ENCODE data around the gene COL11A2. TPM values are rescaled to one million over a fixed set of nuclear protein-coding genes. Genes with fewer than 3 reads are reported as not detected.

COL11A2 gene
- total RNA-seq, 4 donors from 2014 or later = under 0.01 to 2.6 (median 1.0) TPM

- Histone ChIP-seq H3K36me3 (no peaks in the 10 kb centered on the region), H3K27me3 (no peaks in the 10 kb centered on the region), H3K4me3 (no peak overlapping the region), H3K4me1 (no peaks in the 10 kb centered on the region), H3K27ac (no peak overlapping the region), H3K9me3 (no peaks in the 10 kb centered on the region)
- intact Hi-C loops (cut with DNase I; ENCODE audit: low total_unique reads) = no loop called here
- no peak for DNase-seq
- no peak for TF ChIP-seq CTCF (IDR thresholded peaks at IDR 0.05)
- TF ChIP-seq POLR2A (IDR thresholded peaks at IDR 0.05) = no peak
Observed at GRCh38 chr6:33171880-33172687, 20.2 kb downstream of the COL11A2 start.

GRCh38 chr6:33171016-33171879 lies 21.0 kb downstream of the COL11A2 start:
- H3K27me3 ChIP-seq = no peaks in the 10 kb centered on the region
- H3K27ac ChIP-seq = no peak overlapping the region
- DNase-seq = no peak
- no peaks in the 10 kb centered on the region for H3K36me3 ChIP-seq
- no peaks in the 10 kb centered on the region for H3K9me3 ChIP-seq
- no peak overlapping the region for H3K4me3 ChIP-seq
- TF ChIP-seq CTCF (IDR thresholded peaks at IDR 0.05) (no peak), POLR2A (IDR thresholded peaks at IDR 0.05) (no peak)
- intact Hi-C loops (cut with DNase I; ENCODE audit: low total_unique reads) = no loop called here
- H3K4me1 ChIP-seq = no peaks in the 10 kb centered on the region

GRCh38 chr6:33170176-33171015 lies 21.9 kb downstream of the COL11A2 start:
- TF ChIP-seq POLR2A (IDR thresholded peaks at IDR 0.05) (no peak), CTCF (IDR thresholded peaks at IDR 0.05) (no peak)
- H3K27ac ChIP-seq = no peak overlapping the region
- H3K36me3 ChIP-seq = no peaks in the 10 kb centered on the region
- intact Hi-C loops (cut with DNase I; ENCODE audit: low total_unique reads) = no loop called here
- H3K4me1 ChIP-seq = no peaks in the 10 kb centered on the region
- H3K9me3 ChIP-seq = no peaks in the 10 kb centered on the region
- no peak overlapping the region for H3K4me3 ChIP-seq
- no peaks in the 10 kb centered on the region for H3K27me3 ChIP-seq
- DNase-seq = no peak

GRCh38 chr6:33169291-33170175 lies 22.7 kb downstream of the COL11A2 start:
- TF ChIP-seq POLR2A (IDR thresholded peaks at IDR 0.05) = no peak
- no peak for TF ChIP-seq CTCF (IDR thresholded peaks at IDR 0.05)

More at GRCh38 chr6:33169291-33170175, 22.7 kb downstream of the COL11A2 start:
- no peak for DNase-seq
- Histone ChIP-seq H3K4me1 (no peaks in the 10 kb centered on the region), H3K4me3 (no peak overlapping the region), H3K9me3 (no peaks in the 10 kb centered on the region), H3K36me3 (no peaks in the 10 kb centered on the region), H3K27me3 (no peaks in the 10 kb centered on the region), H3K27ac (no peak overlapping the region)
- intact Hi-C loops (cut with DNase I; ENCODE audit: low total_unique reads) = no loop called here
